GM23338 (cell line): ENCODE results near the gene UPK2. TPM values are rescaled to one million over a fixed set of nuclear protein-coding genes. Genes with fewer than 3 reads are reported as not detected.

Experiments used
- ATAC-seq: fragments of 200-7000 bp; cut with Tn5 transposase; 3 replicates; pipeline ENCODE4 v1.9.1; 2020
- DNase-seq: peaks from one replicate; pipeline ENCODE4 v3.0.0-alpha.2; 2015; ENCODE audit warnings: low spot score
- H2AFZ ChIP-seq: fragments of 200-600 bp; sonication (generic); 2 replicates; pipeline ENCODE4 v1.8.0; 2016; ENCODE audit warnings: antibody characterized with exemption, mild to moderate bottlenecking, moderate library complexity
- H3F3A ChIP-seq: fragments of 200-600 bp; sonication (generic); replicated peaks from 2 replicates; pipeline ENCODE4 v1.8.0; 2017; ENCODE audit warnings: antibody characterized with exemption, mixed run types, low read depth
- H3K27ac ChIP-seq: fragments of 200-600 bp; sonication (generic); 2 replicates; pipeline ENCODE4 v1.6.1; 2016; ENCODE audit warnings: low read depth
- H3K27me3 ChIP-seq: fragments of 200-600 bp; sonication (generic); 2 replicates; pipeline ENCODE4 v1.8.0; 2016; ENCODE audit warnings: mild to moderate bottlenecking, mixed run types, moderate library complexity; ENCODE audit not compliant: insufficient read depth
- H3K36me3 ChIP-seq: fragments of 200-600 bp; sonication (generic); 2 replicates; pipeline ENCODE4 v1.8.0; 2016; ENCODE audit warnings: mild to moderate bottlenecking; ENCODE audit not compliant: insufficient read depth
- H3K4me1 ChIP-seq: fragments of 200-600 bp; sonication (generic); 2 replicates; pipeline ENCODE4 v1.8.0; 2016; ENCODE audit warnings: mild to moderate bottlenecking, moderate library complexity; ENCODE audit not compliant: insufficient read depth
- H3K4me2 ChIP-seq: fragments of 200-600 bp; sonication (generic); 2 replicates; pipeline ENCODE4 v1.7.1; 2017; ENCODE audit warnings: mixed run types
- H3K4me3 ChIP-seq: fragments of 200-600 bp; sonication (generic); 2 replicates; pipeline ENCODE4 v1.6.1; 2016; ENCODE audit warnings: mixed run types
- H3K79me2 ChIP-seq: fragments of 200-600 bp; sonication (generic); replicated peaks from 2 replicates; pipeline ENCODE4 v1.8.0; 2017; ENCODE audit warnings: mild to moderate bottlenecking; ENCODE audit not compliant: insufficient read depth
- H3K9me2 ChIP-seq: fragments of 200-600 bp; sonication (generic); 2 replicates; pipeline ENCODE4 v1.8.0; 2017; ENCODE audit not compliant: insufficient read depth
- H4K20me1 ChIP-seq: fragments of 200-600 bp; sonication (generic); replicated peaks from 2 replicates; pipeline ENCODE4 v1.8.0; 2017; ENCODE audit warnings: mild to moderate bottlenecking; ENCODE audit not compliant: insufficient read depth
- H3K27ac Mint-ChIP-seq: 2 replicates; pipeline ENCODE4 v1.8.0; 2020; ENCODE audit warnings: inconsistent platforms, mild to moderate bottlenecking, moderate library complexity, mixed read lengths
- H3K27me3 Mint-ChIP-seq: 3 replicates; pipeline ENCODE4 v1.8.0; 2022; ENCODE audit warnings: low read depth, mild to moderate bottlenecking, moderate library complexity, mixed read lengths, inconsistent platforms; ENCODE audit not compliant: insufficient read depth, poor library complexity
- H3K36me3 Mint-ChIP-seq: 3 replicates; pipeline ENCODE4 v1.8.0; 2021; ENCODE audit warnings: low read depth, mild to moderate bottlenecking, inconsistent platforms, moderate library complexity, mixed read lengths
- H3K4me1 Mint-ChIP-seq: 3 replicates; pipeline ENCODE4 v1.8.0; 2020; ENCODE audit warnings: mild to moderate bottlenecking, inconsistent platforms, mixed read lengths
- H3K4me3 Mint-ChIP-seq: 3 replicates; pipeline ENCODE4 v1.8.0; 2021; ENCODE audit warnings: moderate library complexity, mild to moderate bottlenecking, inconsistent platforms, mixed read lengths
- H3K9me3 Mint-ChIP-seq: 3 replicates; pipeline ENCODE4 v1.8.0; 2020; ENCODE audit warnings: moderate library complexity, mild to moderate bottlenecking, inconsistent platforms, mixed read lengths
- CREB1 ChIP-seq: fragments of 250-450 bp; sonication (Bioruptor Pico); IDR thresholded peaks from 2 replicates; pipeline ENCODE4 v1.5.0; 2020; ENCODE audit warnings: low read depth, mild to moderate bottlenecking, moderate library complexity
- ETS1 ChIP-seq: IDR thresholded peaks from 2 replicates; pipeline ENCODE4 v1.6.1; 2016; ENCODE audit warnings: antibody characterized with exemption
- EZH2 ChIP-seq: fragments of 200-600 bp; sonication (generic); IDR thresholded peaks from one replicate; pipeline ENCODE4 v1.8.0; 2017; ENCODE audit warnings: antibody characterized with exemption, mild to moderate bottlenecking, low read depth; ENCODE audit not compliant: unreplicated experiment
- NANOG ChIP-seq: IDR thresholded peaks from 2 replicates; pipeline ENCODE4 v1.6.1; 2016; ENCODE audit warnings: antibody characterized with exemption, borderline replicate concordance
- POLR2AphosphoS5 ChIP-seq: IDR thresholded peaks from 2 replicates; pipeline ENCODE4 v1.6.1; 2016; ENCODE audit warnings: antibody characterized with exemption, low read depth
- REST ChIP-seq: IDR thresholded peaks from one replicate; pipeline ENCODE4 v1.6.1; 2018; ENCODE audit warnings: antibody characterized with exemption; ENCODE audit not compliant: unreplicated experiment
- ZNF331 ChIP-seq: fragments of 250-450 bp; sonication (Bioruptor Pico); IDR thresholded peaks from 2 replicates; pipeline ENCODE4 v1.5.0; 2020; ENCODE audit warnings: low read depth, mild to moderate bottlenecking, moderate library complexity
- ZNF462 ChIP-seq: fragments of 250-450 bp; sonication (Bioruptor Pico); IDR thresholded peaks from 2 replicates; pipeline ENCODE4 v1.5.0; 2020; ENCODE audit warnings: mild to moderate bottlenecking, moderate library complexity
- polyA plus RNA-seq: library from polyadenylated mRNA; unstranded; fragments of >200 nt; fragmentation: Nextera tagmentation; extraction: Ambion mirVana; gene quantifications from 2 replicates; pipeline ENCODE4 v1.2.1, GENCODE V29; 2016
- total RNA-seq: library from RNA; depleted of rRNA; stranded (reverse); fragments of >200 nt; shearing (Covaris generic); gene quantifications from 2 replicates; pipeline ENCODE4 v1.2.3, GENCODE V29; 2014

UPK2 gene
- total and polyA plus RNA-seq, 2 experiments from 2014 or later = 0.74 TPM; not detected in 1

GRCh38 chr11:118911880-118912741 lies 44.0 kb upstream of the UPK2 start:
- Histone ChIP-seq H3K27ac (peak overlapping the region; percentile 99), H3K27me3 (no peaks in the 10 kb centered on the region), H3K4me2 (peak overlapping the region; percentile 78), H3K4me3 (peak overlapping the region; percentile 55), H3K36me3 (no peaks in the 10 kb centered on the region), H3K9me2 (no peaks in the 10 kb centered on the region), H3K79me2 (peaks cover 74% of the 10 kb centered on the region), H4K20me1 (no peaks in the 10 kb centered on the region; the same call in 1 of the 2 replicates), H3F3A (peaks cover 26% of the 10 kb centered on the region), H3K4me1 (peaks cover 77% of the 10 kb centered on the region), H2AFZ (no peak overlapping the region)
- no peaks in the 10 kb centered on the region for H3K9me3 Mint-ChIP-seq
- ATAC-seq (peak; percentile 18), DNase-seq (peak; percentile 99)
- H3K36me3 Mint-ChIP-seq = peaks cover 18% of the 10 kb centered on the region
- H3K4me3 Mint-ChIP-seq = peak overlapping the region; percentile 74
- TF ChIP-seq REST (no peak), POLR2AphosphoS5 (peak; percentile 25; the same call in 1 of the 2 replicates), CREB1 (CRISPR knock-in tag) (peak; percentile 76)
- peaks cover 72% of the 10 kb centered on the region for H3K4me1 Mint-ChIP-seq
- H3K27ac Mint-ChIP-seq = peak overlapping the region; percentile 99
- H3K27me3 Mint-ChIP-seq = peaks cover 29% of the 10 kb centered on the region

GRCh38 chr11:118912742-118913410 lies 43.2 kb upstream of the UPK2 start:
- DNase-seq = no peak
- H3K36me3 ChIP-seq = no peaks in the 10 kb centered on the region
- Mint-ChIP-seq H3K4me3 (peak overlapping the region; percentile 74), H3K9me3 (no peaks in the 10 kb centered on the region), H3K27ac (peak overlapping the region; percentile 99), H3K36me3 (peaks cover 12% of the 10 kb centered on the region), H3K4me1 (peaks cover 72% of the 10 kb centered on the region), H3K27me3 (peaks cover 32% of the 10 kb centered on the region)
- H3K4me1 ChIP-seq = peaks cover 77% of the 10 kb centered on the region
- peak overlapping the region; percentile 55 for H3K4me3 ChIP-seq
- no peak overlapping the region for H2AFZ ChIP-seq
- no peaks in the 10 kb centered on the region for H3K9me2 ChIP-seq
- H3F3A ChIP-seq = peaks cover 30% of the 10 kb centered on the region
- no peaks in the 10 kb centered on the region for H3K27me3 ChIP-seq
- H4K20me1 ChIP-seq = no peaks in the 10 kb centered on the region
- ATAC-seq = no peak
- peak overlapping the region; percentile 78 for H3K4me2 ChIP-seq
- peak overlapping the region; percentile 99 for H3K27ac ChIP-seq
- peaks cover 80% of the 10 kb centered on the region for H3K79me2 ChIP-seq
- TF ChIP-seq ZNF462 (CRISPR knock-in tag) = no peak
- TF ChIP-seq ZNF331 (CRISPR knock-in tag) = no peak
- no peak for TF ChIP-seq EZH2
- no peak for TF ChIP-seq ETS1
- TF ChIP-seq NANOG = no peak
- TF ChIP-seq POLR2AphosphoS5 = no peak
- TF ChIP-seq CREB1 (CRISPR knock-in tag) = no peak
